Heart left ventricle (tissue), 13 donors: ENCODE data around the gene SNAP47.

ENCODE experiments used
- CTCF ChIP-seq, 12 donors: fragments of 200-600 bp; sonication (generic) in 4 of 12; IDR thresholded peaks; one replicate each; pipeline versions ENCODE4 v1.5.0 to v1.8.0; 2018 to 2022; ENCODE audit warnings: antibody characterized with exemption in 12 of 12, mild to moderate bottlenecking in 5 of 12
- POLR2A ChIP-seq, 2 donors: fragments of 450-650 bp; IDR thresholded peaks; one replicate each; pipeline ENCODE4 v1.6.1; 2017; ENCODE audit warnings: antibody characterized with exemption in 2 of 2, mild to moderate bottlenecking in 2 of 2, moderate library complexity in 2 of 2
- donor health status: ischemic (EF 13 %, LVEDD 7.1; RV severe dilation, severe dysfunction).
- donor health status: DM: no; HTN: yes; CAD: no.
- donor health status: DM: no; HTN: no; CAD: no.
- donor health status: ischemic (EF 25% LVEDD 6.9; RV normal size, moderate dysfunction).
- donor health status: ischemic (EF 25% LVEDD 5.7; RV mildly dilated, moderate dysfunction).
- donor health status: ischemic (EF 35%, LVEDD 5.7; RV mildly dilated, moderate dysfunction).
- donor health status: nonischemic (EF 11% LVEDD 7.7; RV severe dilation, severe dysfunction).
- donor health status: DM: yes; HTN: yes; CAD: no.
- donor health status: PGD.
- donor health status: ischemic (EF 29% LVEDD 5.4; RV normal size, mild dysfunction).
- donor health status: nonischemic (EF 23%, LVEDD 6.1; RV moderate dilation, normal function).

GRCh38 chr1:227767401-227768124, 32.3 kb downstream of the SNAP47 start:
- TF ChIP-seq POLR2A (IDR thresholded peaks at IDR 0.05) (no peak), CTCF (IDR thresholded peaks at IDR 0.05) (no peak)
